ENCODE measurements around the gene CDC14A. TPM values are rescaled to one million over a fixed set of nuclear protein-coding genes. Genes with fewer than 3 reads are reported as not detected.

The CDC14A gene
- total RNA-seq, 1 experiment from 2014 or later: 12.2 TPM

DNA sequence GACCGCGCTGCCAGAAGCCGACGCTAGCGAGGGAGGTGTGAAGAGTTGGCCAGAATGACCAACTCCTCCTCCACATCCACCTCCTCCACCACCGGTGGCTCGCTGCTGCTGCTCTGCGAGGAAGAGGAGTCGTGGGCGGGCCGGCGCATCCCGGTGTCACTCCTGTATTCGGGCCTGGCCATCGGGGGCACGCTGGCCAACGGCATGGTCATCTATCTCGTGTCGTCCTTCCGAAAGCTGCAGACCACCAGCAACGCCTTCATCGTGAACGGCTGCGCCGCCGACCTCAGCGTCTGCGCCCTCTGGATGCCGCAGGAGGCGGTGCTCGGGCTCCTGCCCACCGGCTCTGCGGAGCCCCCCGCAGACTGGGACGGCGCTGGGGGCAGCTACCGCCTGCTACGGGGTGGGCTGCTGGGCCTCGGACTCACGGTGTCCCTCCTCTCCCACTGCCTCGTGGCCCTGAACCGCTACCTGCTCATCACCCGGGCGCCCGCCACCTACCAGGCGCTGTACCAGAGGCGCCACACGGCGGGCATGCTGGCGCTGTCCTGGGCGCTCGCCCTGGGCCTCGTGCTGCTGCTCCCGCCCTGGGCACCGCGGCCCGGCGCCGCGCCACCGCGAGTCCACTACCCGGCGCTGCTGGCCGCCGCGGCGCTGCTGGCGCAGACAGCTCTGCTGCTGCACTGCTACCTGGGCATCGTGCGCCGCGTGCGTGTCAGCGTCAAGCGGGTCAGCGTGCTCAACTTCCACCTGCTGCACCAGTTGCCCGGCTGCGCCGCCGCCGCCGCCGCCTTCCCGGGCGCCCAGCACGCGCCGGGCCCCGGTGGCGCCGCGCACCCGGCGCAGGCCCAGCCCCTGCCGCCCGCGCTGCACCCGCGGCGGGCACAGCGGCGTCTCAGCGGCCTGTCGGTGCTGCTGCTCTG lies 186.9 kb downstream of the CDC14A start:
- DNase-seq: peak; percentile 84
- H3K36me3 ChIP-seq (replicated peaks; ENCODE audit: control insufficient read depth, insufficient read depth, low read length): no peaks in the 10 kb centered on the region
- peak overlapping the region; percentile 36 for H3K4me3 ChIP-seq (ENCODE audit: insufficient read depth, low read depth, low read length)
- H3K27me3 ChIP-seq (ENCODE audit: control insufficient read depth, insufficient read depth, low read length): peaks cover 71% of the 10 kb centered on the region

DNA sequence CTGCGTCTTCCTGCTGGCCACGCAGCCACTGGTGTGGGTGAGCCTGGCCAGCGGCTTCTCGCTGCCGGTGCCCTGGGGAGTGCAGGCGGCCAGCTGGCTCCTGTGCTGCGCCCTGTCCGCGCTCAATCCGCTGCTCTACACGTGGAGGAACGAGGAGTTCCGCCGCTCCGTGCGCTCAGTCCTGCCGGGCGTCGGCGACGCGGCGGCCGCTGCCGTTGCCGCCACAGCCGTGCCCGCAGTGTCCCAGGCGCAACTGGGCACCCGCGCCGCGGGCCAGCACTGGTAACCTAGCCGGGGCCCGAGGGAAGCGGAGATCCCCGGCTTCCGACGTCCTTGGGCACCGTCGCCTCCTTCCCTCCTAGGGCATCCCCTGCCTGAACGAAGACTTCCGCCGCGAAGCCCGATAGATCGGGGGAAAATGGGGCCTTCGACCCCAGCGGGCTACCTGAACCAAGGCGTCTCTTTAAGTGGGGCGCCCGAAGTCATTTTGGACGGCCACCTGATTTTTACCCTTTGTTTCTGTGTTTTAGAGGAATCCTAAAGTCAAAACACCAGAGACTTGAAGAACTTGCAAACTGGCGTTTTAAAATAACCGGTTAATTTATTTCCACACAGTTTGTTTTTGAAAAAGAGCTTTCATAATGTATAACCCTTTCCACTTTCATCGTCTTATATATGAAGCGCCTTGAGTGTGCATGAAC lies 187.7 kb downstream of the CDC14A start:
- Histone ChIP-seq H3K27me3 (ENCODE audit: control insufficient read depth, insufficient read depth, low read length) (peaks cover 68% of the 10 kb centered on the region), H3K36me3 (replicated peaks; ENCODE audit: control insufficient read depth, insufficient read depth, low read length) (no peaks in the 10 kb centered on the region), H3K4me3 (ENCODE audit: insufficient read depth, low read depth, low read length) (peak overlapping the region; percentile 36)
- DNase-seq: no peak

DNA sequence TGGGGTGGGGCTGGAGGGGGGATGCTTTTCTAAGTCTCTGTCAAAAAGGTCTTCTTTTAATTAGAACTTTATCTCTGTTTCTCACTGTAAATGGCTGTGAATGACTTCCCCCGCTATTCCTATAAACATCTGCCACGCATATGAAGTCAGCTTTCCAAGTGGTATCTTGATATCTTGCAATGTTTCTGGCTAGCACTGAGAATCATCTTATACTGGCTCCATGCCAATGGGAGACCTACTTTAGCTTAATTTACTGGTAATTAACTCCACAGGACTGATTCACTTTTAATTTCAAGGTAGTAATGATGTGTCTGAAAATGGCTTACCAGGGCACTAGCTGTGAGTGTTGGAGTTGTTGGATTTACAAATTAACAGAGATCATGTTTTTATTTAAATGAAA lies 190.0 kb downstream of the CDC14A start:
- H3K4me3 ChIP-seq (ENCODE audit: insufficient read depth, low read depth, low read length): no peak overlapping the region
- DNase-seq: no peak
- H3K36me3 ChIP-seq (replicated peaks; ENCODE audit: control insufficient read depth, insufficient read depth, low read length): no peaks in the 10 kb centered on the region
- peaks cover 50% of the 10 kb centered on the region for H3K27me3 ChIP-seq (ENCODE audit: control insufficient read depth, insufficient read depth, low read length)

- Histone ChIP-seq H3K36me3 (replicated peaks; ENCODE audit: control insufficient read depth, insufficient read depth, low read length) (no peaks in the 10 kb centered on the region), H3K4me3 (ENCODE audit: insufficient read depth, low read depth, low read length) (no peak overlapping the region), H3K27me3 (ENCODE audit: control insufficient read depth, insufficient read depth, low read length) (peaks cover 36% of the 10 kb centered on the region)
- peak; percentile 73 for DNase-seq
These were observed 191.3 kb downstream of the CDC14A start for GRCh38 chr1:100543640-100544039.

DNA sequence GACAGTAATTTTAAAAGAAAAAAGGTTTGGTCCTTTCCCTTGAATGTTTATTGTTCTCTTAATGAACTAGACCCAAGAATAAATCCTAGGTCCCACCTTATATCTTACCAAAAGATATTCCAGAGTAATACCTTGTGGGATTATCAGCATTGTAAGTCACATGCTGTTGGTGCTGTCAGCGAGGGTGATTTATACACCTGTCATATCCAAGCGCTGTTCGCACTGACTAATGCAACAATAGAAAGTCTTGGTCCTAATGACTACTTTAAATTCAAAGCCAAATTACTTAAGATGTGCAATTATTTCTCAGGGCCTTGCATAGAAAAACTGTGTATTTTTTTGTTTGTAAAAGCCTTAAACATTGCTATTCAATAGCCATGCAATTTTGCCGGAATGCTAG lies 192.5 kb downstream of the CDC14A start:
- no peaks in the 10 kb centered on the region for H3K36me3 ChIP-seq (replicated peaks; ENCODE audit: control insufficient read depth, insufficient read depth, low read length)
- no peak overlapping the region for H3K4me3 ChIP-seq (ENCODE audit: insufficient read depth, low read depth, low read length)
- no peak for DNase-seq
- peaks cover 25% of the 10 kb centered on the region for H3K27me3 ChIP-seq (ENCODE audit: control insufficient read depth, insufficient read depth, low read length)

- DNase-seq: no peak
- Histone ChIP-seq H3K4me3 (ENCODE audit: insufficient read depth, low read depth, low read length) (no peak overlapping the region), H3K36me3 (replicated peaks; ENCODE audit: control insufficient read depth, insufficient read depth, low read length) (no peaks in the 10 kb centered on the region), H3K27me3 (ENCODE audit: control insufficient read depth, insufficient read depth, low read length) (peaks cover 15% of the 10 kb centered on the region)
These were observed 193.5 kb downstream of the CDC14A start for GRCh38 chr1:100545855-100546254.

GRCh38 chr1:100552031-100552430 lies 199.7 kb downstream of the CDC14A start:
- no peak overlapping the region for H3K4me3 ChIP-seq (ENCODE audit: insufficient read depth, low read depth, low read length)
- no peaks in the 10 kb centered on the region for H3K36me3 ChIP-seq (replicated peaks; ENCODE audit: control insufficient read depth, insufficient read depth, low read length)
- no peak for DNase-seq
- H3K27me3 ChIP-seq (ENCODE audit: control insufficient read depth, insufficient read depth, low read length): no peaks in the 10 kb centered on the region

GRCh38 chr1:100552922-100553321 lies 200.6 kb downstream of the CDC14A start:
- DNase-seq: no peak
- H3K27me3 ChIP-seq (ENCODE audit: control insufficient read depth, insufficient read depth, low read length): no peaks in the 10 kb centered on the region
- H3K36me3 ChIP-seq (replicated peaks; ENCODE audit: control insufficient read depth, insufficient read depth, low read length): no peaks in the 10 kb centered on the region
- no peak overlapping the region for H3K4me3 ChIP-seq (ENCODE audit: insufficient read depth, low read depth, low read length)

DNA sequence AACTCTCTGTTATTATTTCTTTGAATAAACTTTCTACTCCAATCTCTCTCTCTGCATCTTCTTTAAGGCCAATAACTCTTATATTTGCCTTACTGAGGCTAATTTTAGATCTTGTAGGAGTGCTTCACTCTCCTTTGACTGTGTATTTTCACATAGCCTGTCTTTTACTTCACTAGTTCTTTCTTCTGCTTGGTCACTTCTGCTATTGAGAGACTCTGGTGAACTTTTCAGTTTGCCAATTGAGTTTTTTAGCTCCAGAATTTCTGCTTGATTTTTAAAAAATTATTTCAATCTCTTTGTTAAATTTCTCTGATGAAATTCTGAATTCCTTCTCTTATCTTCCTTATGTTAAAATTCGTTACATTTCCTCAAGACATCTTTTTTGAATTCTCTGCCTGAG lies 203.9 kb downstream of the CDC14A start:
- no peaks in the 10 kb centered on the region for H3K36me3 ChIP-seq (replicated peaks; ENCODE audit: control insufficient read depth, insufficient read depth, low read length)
- DNase-seq: no peak

GRCh38 chr1:100556925-100557605 lies 204.8 kb downstream of the CDC14A start:
- H3K4me3 ChIP-seq (ENCODE audit: insufficient read depth, low read depth, low read length): no peak overlapping the region
- H3K27me3 ChIP-seq (ENCODE audit: control insufficient read depth, insufficient read depth, low read length): no peaks in the 10 kb centered on the region
- DNase-seq: no peak
- no peaks in the 10 kb centered on the region for H3K36me3 ChIP-seq (replicated peaks; ENCODE audit: control insufficient read depth, insufficient read depth, low read length)

More for the DNA sequence above, 203.9 kb downstream of the CDC14A start:
- Histone ChIP-seq H3K27me3 (ENCODE audit: control insufficient read depth, insufficient read depth, low read length) (no peaks in the 10 kb centered on the region), H3K4me3 (ENCODE audit: insufficient read depth, low read depth, low read length) (no peak overlapping the region)

GRCh38 chr1:100557606-100557953 lies 205.3 kb downstream of the CDC14A start:
- Histone ChIP-seq H3K4me3 (ENCODE audit: insufficient read depth, low read depth, low read length) (no peak overlapping the region), H3K27me3 (ENCODE audit: control insufficient read depth, insufficient read depth, low read length) (no peaks in the 10 kb centered on the region), H3K36me3 (replicated peaks; ENCODE audit: control insufficient read depth, insufficient read depth, low read length) (no peaks in the 10 kb centered on the region)
- no peak for DNase-seq

GRCh38 chr1:100565533-100565932 lies 213.2 kb downstream of the CDC14A start:
- Histone ChIP-seq H3K27me3 (ENCODE audit: control insufficient read depth, insufficient read depth, low read length) (no peaks in the 10 kb centered on the region), H3K4me3 (ENCODE audit: insufficient read depth, low read depth, low read length) (no peak overlapping the region), H3K36me3 (replicated peaks; ENCODE audit: control insufficient read depth, insufficient read depth, low read length) (no peaks in the 10 kb centered on the region)
- DNase-seq: no peak

DNA sequence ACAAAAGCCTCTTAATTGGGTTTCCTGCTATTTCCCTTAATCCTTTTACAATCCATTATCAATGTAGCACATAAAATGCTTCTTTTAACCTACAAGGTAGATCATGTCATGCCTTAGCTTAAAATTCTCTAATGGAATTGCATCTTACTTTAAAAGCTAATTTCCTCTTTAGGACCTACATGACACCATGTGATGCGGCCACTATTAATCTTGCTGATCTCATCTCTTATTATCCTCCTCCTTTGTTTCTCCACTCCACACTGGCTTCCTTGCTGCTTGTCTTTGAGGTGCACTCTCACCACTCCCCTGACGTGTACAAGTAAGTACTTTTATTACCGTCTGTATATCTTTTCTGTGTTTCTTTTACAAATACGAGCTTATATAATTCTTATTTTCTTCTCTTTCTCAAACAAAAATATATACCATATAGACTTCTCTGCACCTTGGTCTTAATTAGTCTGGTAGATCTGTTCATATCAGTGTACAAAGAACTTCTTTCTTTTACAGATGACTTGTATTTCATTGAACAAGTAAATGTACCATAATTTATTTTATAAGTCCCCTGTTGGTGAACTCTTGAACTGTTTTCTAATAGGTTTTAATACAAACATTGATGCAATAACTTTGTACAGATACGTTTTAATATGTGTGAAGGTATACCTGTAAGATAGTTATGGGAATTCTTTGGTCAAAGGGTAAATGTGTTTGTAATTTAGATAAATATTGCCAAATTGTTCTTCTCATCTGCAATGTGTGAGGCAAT lies 213.8 kb downstream of the CDC14A start:
- H3K4me3 ChIP-seq (ENCODE audit: insufficient read depth, low read depth, low read length): no peak overlapping the region
- H3K36me3 ChIP-seq (replicated peaks; ENCODE audit: control insufficient read depth, insufficient read depth, low read length): no peaks in the 10 kb centered on the region
- no peaks in the 10 kb centered on the region for H3K27me3 ChIP-seq (ENCODE audit: control insufficient read depth, insufficient read depth, low read length)
- DNase-seq: no peak

- Histone ChIP-seq H3K4me3 (ENCODE audit: insufficient read depth, low read depth, low read length) (no peak overlapping the region), H3K27me3 (ENCODE audit: control insufficient read depth, insufficient read depth, low read length) (no peaks in the 10 kb centered on the region), H3K36me3 (replicated peaks; ENCODE audit: control insufficient read depth, insufficient read depth, low read length) (no peaks in the 10 kb centered on the region)
- no peak for DNase-seq
These were observed 214.8 kb downstream of the CDC14A start for GRCh38 chr1:100567062-100567461.

All from H7 (cell line).